Gastrocnemius medialis (tissue), 4 donors: Measurements from ENCODE around the gene DCDC1.

Source experiments
- POLR2A ChIP-seq, 2 donors: fragments of 450-650 bp; IDR thresholded peaks; one replicate each; pipeline ENCODE4 v1.6.1; 2017; ENCODE audit warnings: antibody characterized with exemption in 2 of 2, mild to moderate bottlenecking in 2 of 2, moderate library complexity in 2 of 2
- TF ChIP-seq, protein P1 (sequence below), 5 experiments: fragments of 450-650 bp in 3 of 5; fragments of 200-600 bp in 2 of 5; sonication (generic) in 2 of 5; IDR thresholded peaks in 4 of 5; conservative IDR thresholded peaks in 1 of 5; 1 replicate in 4 of 5; 2 replicates in 1 of 5; pipeline ENCODE4 v1.5.1; 2016 to 2019; ENCODE audit warnings: antibody characterized with exemption in 5 of 5, mild to moderate bottlenecking in 3 of 5, moderate library complexity in 3 of 5

DNA sequence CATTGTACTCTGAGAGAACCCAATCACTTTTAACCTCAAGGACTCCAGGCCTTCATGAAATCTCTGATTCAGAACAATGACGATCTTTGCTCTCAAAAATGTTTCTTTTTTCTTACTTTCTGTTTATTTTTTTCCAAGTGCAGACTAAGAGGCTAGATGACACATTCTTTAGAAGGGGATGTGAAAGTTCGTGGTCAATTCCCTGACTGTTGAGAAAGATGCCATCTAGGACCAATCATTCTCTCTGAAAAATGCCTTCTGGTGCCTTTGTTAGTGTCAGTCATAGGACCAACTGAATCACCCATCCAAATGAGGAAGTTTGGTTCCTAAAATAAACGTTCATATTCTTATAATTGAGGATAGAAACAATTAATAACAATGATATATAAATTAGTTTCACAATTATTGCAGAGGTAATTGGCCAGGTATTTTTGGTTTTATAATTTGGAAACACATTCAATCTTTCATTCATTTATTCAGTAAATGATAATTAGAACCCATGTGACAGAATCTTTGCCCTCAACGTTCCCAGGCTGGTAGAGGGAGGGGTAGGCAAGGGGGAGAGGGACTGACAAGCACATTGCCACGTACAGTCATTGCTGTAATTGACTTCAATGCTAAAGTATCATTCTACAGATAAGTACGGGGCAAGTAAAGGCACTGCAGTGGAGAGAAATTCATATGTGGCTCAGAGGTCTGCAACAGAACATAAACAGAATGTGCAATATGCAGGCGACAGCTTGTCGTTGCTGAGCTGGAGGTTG lies 450.0 kb downstream of the DCDC1 start:
- TF ChIP-seq POLR2A (IDR thresholded peaks at IDR 0.05): no peak
- TF ChIP-seq, protein P1, sequence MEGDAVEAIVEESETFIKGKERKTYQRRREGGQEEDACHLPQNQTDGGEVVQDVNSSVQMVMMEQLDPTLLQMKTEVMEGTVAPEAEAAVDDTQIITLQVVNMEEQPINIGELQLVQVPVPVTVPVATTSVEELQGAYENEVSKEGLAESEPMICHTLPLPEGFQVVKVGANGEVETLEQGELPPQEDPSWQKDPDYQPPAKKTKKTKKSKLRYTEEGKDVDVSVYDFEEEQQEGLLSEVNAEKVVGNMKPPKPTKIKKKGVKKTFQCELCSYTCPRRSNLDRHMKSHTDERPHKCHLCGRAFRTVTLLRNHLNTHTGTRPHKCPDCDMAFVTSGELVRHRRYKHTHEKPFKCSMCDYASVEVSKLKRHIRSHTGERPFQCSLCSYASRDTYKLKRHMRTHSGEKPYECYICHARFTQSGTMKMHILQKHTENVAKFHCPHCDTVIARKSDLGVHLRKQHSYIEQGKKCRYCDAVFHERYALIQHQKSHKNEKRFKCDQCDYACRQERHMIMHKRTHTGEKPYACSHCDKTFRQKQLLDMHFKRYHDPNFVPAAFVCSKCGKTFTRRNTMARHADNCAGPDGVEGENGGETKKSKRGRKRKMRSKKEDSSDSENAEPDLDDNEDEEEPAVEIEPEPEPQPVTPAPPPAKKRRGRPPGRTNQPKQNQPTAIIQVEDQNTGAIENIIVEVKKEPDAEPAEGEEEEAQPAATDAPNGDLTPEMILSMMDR (IDR thresholded peaks at IDR 0.05 in 4 of 5, conservative IDR thresholded peaks at IDR 0.05 in 1 of 5): no peak
